ENCODE measurements around the gene GPR68.
"Not testable (repeated sequence)": the region's sequence is repeated elsewhere in the genome, so short reads cannot be mapped to it uniquely, and the experiment has no call there.

The GPR68 gene

GRCh38 chr14:91228112-91229004 lies 16.1 kb downstream of the GPR68 start:
- no peak for DNase-seq (ENCODE audit: low spot score)

GRCh38 chr14:91227183-91227628 lies 17.3 kb downstream of the GPR68 start:
- DNase-seq (ENCODE audit: low spot score), result no peak

GRCh38 chr14:91226360-91226759 lies 18.1 kb downstream of the GPR68 start:
- not testable (repeated sequence) for DNase-seq (ENCODE audit: low spot score)

GRCh38 chr14:91225025-91225424 lies 19.5 kb downstream of the GPR68 start:
- no peak for DNase-seq (ENCODE audit: low spot score)

GRCh38 chr14:91223028-91223783 lies 21.3 kb downstream of the GPR68 start:
- no peak for DNase-seq (ENCODE audit: low spot score)

- no peak for DNase-seq (ENCODE audit: low spot score)
Observed at GRCh38 chr14:91221270-91221669, 23.2 kb downstream of the GPR68 start.

GRCh38 chr14:91220581-91221000 lies 23.9 kb downstream of the GPR68 start:
- no peak for DNase-seq (ENCODE audit: low spot score)

- DNase-seq (ENCODE audit: low spot score), result no peak
Observed at GRCh38 chr14:91219517-91220389, 24.8 kb downstream of the GPR68 start.

GRCh38 chr14:91218014-91218413 lies 26.5 kb downstream of the GPR68 start:
- no peak for DNase-seq (ENCODE audit: low spot score)

- DNase-seq (ENCODE audit: low spot score), result no peak
Observed at GRCh38 chr14:91216731-91217226, 27.7 kb downstream of the GPR68 start.

- no peak for DNase-seq (ENCODE audit: low spot score)
Observed at GRCh38 chr14:91215381-91215780, 29.1 kb downstream of the GPR68 start.

- DNase-seq (ENCODE audit: low spot score), result no peak
Observed at GRCh38 chr14:91214306-91214705, 30.2 kb downstream of the GPR68 start.

- DNase-seq (ENCODE audit: low spot score), result no peak
Observed at GRCh38 chr14:91211017-91211416, 33.5 kb downstream of the GPR68 start.

- DNase-seq (ENCODE audit: low spot score), result no peak
Observed at GRCh38 chr14:91207008-91207407, 37.5 kb downstream of the GPR68 start.

GRCh38 chr14:91205459-91205858 lies 39.0 kb downstream of the GPR68 start:
- DNase-seq (ENCODE audit: low spot score), result no peak

- no peak for DNase-seq (ENCODE audit: low spot score)
Observed at GRCh38 chr14:91204657-91205056, 39.8 kb downstream of the GPR68 start.

- DNase-seq (ENCODE audit: low spot score), result no peak
Observed at GRCh38 chr14:91202234-91202974, 42.1 kb downstream of the GPR68 start.

GRCh38 chr14:91200802-91201201 lies 43.7 kb downstream of the GPR68 start:
- DNase-seq (ENCODE audit: low spot score), result not testable (repeated sequence)

GRCh38 chr14:91197631-91198030 lies 46.9 kb downstream of the GPR68 start:
- no peak for DNase-seq (ENCODE audit: low spot score)

- no peak for DNase-seq (ENCODE audit: low spot score)
Observed at GRCh38 chr14:91195881-91196280, 48.6 kb downstream of the GPR68 start.

- DNase-seq (ENCODE audit: low spot score), result no peak
Observed at GRCh38 chr14:91193069-91193468, 51.4 kb downstream of the GPR68 start.

Measured in left forelimb (tissue), 1 donor.